ENCODE data around the gene FERMT2.
"Not testable (repeated sequence)": the region's sequence is repeated elsewhere in the genome, so short reads cannot be mapped to it uniquely, and the experiment has no call there.

FERMT2 gene

DNA sequence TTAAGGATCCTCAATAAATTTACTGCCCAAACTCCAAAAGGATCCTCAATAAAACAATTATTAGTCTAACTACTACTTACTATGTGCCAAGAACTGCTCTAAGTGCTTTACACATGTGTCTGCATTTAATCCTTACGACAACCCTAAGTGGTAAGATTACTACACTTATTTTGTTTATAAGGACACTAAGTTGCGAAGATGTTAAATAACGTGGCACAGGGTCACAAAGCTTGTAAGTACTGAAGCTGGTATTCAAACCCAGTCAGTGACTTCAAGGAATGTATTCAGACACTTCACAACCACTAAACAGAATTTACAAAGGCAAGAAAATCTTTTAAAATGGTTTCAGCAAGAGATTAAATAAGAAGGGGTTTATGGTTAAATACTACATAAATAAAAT lies 13.0 kb downstream of the FERMT2 start:
- DNase-seq, result no peak

DNA sequence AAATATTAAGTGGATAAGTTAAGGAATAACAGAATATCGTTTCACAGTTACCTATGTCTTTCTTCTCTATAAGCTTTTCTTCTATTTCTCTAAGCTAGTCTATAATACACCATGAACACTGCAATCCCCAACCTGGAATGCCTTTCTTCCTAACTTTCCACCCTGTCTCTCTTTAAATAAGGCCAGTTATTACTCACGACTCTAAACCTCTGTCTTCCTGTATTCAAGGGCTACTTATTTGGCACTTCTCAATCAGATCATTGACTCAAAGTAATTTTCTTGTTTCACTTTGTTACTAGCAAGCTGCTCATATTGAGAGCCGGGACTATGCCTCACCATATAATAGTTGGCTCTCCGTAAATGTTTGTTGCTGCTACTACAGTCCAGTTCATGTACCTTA lies 13.5 kb downstream of the FERMT2 start:
- DNase-seq, result no peak

DNA sequence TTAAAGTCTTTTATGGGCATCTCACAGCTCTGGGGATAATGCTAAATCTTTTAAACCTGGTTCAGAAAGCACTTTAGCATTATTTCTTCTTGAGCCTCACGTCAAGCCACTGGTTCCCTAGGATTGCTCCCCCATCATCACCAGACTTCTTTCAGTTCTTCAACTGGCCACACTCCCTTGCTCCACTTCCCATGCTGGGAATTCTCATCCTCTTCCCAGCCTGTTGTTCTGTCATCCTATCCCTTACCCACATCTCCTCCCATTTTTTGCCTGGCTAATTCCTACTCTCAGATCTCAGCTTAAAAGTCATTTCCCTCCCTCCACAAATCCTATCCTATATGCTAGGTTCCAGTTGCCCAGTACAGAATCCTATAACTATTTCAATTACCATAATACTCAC lies 14.4 kb downstream of the FERMT2 start:
- DNase-seq, result no peak

DNA sequence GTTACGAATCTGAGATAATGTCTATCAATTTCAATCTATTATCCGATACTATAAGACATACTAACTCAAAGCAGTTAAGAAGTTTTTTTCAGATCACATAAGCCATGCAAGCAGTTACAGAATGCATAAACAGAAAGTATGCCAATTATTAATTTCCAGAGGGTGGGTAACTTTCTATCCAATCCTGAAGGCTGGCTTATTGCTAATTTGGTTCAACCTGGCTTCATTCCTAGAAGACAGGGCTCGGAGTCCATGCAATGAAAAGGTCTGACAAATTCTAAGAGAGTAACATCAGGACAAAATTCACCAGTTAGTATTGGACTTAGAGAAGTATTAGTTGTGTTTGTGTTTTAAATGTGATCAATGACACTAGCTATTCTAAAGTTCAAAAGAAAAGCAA lies 15.0 kb downstream of the FERMT2 start:
- DNase-seq, result no peak

DNA sequence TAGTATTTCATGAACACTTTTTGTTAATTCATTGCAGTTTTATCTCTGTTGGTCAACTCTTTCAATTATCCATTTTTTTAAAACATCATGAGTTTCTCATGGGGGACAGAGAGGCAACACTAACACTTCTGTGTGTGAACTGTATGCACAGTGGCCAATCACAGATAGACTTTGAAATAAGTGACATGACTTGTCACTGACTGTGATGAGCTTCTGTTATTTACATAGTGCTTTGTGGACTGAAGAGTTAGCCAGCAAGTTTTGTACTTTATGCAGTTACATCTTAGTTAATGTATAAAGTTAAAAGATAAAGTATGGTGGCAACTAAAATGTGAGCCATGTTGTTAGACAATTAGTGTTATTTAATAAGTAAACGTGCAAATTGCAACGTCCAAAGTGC lies 16.1 kb downstream of the FERMT2 start:
- DNase-seq, result no peak

DNA sequence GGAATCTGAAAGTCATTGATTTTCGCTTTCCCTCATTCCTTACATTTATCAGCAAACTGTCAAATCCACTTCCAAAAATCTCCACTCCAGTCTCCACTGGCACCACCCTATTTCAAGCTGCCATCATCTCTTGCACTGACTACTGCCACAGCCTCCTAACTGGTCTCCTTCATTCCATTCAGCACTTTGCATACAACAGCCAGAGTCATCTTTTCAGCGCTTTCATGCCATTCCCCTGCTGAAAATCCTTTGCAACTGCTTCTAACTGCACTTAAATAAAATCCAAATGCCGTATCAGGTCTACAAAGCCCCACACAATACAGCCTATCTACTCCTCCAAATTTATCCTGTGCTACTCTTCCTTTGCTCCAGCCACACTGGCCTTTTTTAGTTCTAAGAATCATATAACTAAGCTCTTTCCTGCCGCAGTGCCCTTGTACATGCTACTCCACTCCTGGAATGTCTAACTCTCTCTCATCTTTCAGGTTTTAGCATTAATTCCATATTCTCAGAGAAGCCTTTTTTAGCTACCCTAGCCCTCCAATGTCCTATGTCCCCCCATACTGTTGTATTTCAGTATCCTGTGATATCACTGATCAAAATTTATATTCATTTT lies 21.6 kb downstream of the FERMT2 start:
- no peak for DNase-seq

DNA sequence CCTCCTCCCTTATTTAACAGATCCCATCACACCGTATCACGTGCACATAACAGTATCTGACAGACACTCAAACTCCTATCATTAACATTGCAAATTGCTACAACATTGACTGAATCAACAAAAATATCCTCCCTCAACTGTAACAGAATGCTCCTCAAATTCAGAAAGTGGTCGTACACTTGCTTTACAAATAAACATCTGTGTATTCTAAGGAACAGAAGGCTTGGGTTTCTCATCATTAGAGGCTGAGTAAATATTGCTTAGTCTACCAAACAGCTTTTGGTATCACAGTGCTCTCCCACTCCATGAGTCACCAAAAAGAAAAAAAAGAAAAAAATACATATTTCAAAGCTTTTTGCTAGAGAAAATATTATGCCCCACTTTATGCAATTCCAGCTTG lies 23.9 kb downstream of the FERMT2 start:
- DNase-seq, result no peak

DNA sequence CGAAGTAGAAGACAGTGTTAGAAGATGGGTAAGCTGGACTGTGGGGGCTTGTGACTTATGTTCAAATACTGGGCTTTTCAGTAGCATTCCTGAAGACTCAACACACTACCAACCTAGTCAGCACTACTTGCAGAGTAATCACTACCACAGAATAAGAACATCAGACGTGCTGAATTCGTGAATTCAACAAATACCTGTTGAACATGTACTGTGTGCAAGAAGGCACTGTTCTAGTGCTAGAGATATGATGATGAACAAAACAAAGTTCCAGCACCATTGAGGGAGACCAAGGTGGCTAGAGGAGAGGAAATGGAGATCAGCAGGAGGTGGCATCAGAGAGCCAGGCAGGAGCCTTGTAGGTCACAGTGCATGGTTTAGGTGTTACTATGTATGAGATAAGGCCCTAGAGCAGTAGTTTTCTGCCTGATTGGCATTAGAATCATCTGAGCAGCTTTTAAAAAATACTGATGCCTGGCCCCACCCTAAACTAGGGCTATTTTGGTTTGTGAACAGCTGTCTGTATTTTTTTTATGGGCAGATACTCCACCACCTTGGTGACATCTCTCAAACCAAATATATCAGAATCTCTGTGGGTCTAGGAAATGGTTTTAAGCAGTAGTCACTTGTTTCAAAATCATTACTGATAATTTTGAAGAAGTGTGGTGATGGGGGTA lies 26.8 kb downstream of the FERMT2 start:
- DNase-seq, result no peak

DNA sequence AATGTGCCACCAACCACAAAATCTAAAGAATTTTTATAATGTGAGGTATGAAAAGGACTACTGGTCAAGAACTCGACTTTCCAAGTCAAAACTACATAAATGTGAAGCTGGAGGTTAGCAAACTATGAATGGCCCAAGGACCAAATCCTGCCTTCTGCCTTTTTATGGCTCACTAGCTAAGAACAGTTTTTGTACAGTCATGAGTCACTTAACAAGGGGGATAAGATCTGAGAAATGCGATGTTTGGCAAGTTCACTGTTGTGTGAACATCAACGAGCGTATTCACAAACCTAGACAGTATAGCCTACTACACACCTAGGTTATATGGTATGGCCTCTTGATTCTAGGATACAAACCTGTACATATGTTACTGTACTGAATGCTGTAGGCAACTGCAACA lies 28.2 kb downstream of the FERMT2 start:
- no peak for DNase-seq

DNA sequence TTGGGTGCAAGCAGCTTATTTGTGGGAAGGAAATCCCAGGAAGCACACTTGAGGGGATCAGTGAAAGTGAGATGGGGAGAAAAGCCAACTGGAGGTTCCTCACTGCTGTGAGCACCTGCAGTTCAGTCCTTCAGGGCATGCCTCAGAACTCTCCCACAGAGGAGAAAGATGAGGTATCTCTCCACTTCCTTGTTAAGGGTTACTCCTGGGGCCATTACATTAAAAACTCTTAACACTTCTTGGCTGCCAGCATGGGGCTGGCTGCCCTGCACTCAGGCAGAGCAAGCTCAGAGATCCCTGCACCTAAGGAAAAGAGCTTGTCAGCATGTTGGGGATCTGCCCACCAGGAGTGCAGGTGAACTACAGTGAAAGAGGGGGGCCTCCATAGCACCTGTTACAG lies 28.8 kb downstream of the FERMT2 start:
- DNase-seq, result no peak

DNA sequence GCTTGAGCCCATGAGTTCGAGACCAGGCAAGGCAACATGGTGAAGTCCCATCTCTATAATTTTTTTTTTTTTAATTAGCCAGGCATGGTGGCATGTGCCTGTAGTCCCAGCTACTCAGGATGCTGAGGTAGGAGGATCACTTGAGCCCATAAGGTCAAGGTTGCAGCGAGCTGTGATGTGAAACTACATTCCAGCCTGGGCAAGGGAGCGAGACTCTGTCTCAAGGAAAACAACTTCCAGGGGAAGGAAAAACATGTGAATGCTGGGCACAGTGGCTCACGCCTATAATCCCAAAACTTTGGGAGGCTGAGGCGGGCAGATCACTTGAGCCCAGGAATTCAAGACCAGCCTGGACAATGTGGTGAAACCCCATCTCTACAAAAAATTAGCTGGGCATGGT lies 30.4 kb downstream of the FERMT2 start:
- DNase-seq, result not testable (repeated sequence)

DNA sequence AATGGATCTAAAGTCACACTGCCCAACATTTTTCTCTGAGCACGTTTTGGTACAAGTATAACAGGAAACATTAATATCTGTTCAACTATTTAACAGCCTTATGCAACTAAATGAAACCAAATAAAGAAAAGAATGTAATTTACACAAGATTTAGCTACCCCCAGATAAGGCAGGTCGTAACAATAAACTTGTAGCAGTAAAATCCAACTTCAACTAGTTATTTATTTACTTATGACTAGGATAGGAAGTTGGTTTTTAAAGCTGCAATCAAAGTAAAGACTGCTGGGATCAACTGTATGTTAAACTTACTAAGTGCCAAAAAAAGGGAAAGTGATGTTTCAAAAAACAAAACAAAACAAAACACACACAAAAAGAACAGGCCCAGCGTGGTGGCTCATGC lies 30.9 kb downstream of the FERMT2 start:
- DNase-seq, result no peak

DNA sequence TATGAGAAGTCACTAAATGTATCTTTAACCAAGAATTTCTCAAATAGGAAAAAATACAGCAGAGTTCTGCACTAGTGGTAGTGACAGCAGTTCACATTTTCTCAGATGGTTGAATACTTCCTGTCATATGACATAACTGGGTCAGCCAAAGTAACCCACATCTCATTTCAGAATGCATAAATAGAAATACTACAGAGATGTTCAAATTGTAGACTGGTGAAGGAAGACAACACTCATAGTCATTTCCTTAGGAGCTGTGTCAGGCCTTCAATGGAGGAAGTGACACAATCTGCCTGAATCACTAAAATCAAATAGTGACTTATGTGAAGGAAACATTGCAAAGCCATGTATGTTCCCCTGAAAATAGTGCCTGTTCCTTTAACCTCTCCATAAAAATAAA lies 32.4 kb downstream of the FERMT2 start:
- DNase-seq, result no peak

DNA sequence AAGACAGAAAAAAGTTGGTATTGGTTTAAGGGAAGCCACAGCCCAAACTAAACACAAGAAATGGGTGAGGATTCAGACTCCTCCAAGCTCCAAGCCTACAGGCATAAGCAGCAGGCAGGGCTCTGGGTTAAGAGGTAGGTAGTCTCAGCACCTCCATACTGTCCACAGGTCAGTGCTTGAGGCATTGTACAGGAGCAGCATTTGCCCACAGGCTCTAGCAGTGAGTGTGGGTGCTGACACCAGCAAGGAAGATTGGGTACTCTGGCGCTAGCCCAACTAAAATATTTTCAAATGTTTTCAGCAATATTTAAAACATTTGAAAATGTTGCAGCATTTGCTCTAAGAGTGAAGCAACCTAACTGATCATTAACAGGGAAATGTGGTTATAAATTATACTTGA lies 33.1 kb downstream of the FERMT2 start:
- no peak for DNase-seq

DNA sequence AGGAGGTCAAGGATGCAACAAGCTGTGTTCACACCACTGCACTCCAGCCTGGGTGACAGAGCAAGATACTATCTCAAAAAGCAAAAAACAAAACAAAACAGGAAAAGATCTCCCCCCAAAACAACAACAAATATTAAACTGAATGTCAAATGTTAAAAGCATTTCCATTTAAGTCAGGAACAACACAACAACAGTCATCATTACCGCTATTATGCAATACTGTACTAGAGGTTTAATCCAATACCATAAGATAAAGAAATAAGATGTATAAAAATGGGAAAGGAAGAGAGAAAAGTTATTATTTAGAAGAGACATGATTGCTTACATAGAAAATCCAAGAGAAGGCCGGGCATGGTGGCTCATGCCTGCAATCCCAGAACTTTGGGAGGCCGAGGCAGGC lies 36.6 kb downstream of the FERMT2 start:
- no peak for DNase-seq

DNA sequence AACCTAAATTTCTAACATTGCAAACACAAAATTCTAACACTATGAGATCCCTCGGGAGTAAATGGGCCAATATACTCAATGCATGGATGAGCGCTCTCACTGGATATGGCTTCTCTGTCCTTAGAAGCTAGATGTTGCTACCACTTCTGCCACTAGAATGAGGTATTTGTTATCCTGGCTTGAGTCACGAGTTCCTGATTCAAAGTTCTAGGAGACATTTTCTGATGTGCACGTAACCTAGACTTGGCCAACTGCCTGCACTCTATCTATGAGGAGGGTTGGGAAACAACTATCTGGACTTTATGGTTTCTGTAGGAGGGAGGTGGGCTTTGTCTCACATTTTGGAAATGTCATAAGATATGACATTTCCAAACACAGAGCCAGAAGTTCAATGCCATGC lies 37.6 kb downstream of the FERMT2 start:
- no peak for DNase-seq

DNA sequence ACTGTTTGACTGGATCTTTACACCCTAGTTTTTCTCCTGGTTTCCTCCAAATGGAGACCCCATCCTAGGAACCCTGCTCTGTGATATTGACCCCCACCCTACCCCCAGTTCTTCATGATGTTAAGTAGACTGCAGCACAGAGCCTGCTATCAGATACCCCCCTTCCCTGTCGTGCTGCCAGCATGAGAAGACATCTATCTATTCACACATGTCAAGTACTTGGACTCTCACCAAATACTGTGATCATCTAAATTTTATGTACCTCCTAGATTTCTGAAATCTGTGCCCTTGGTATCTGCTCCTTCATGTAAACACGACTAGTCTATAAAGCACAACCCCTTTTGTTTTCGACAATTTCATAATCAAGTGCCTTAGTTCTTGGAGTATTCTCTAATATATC lies 38.9 kb downstream of the FERMT2 start:
- DNase-seq, result no peak

DNA sequence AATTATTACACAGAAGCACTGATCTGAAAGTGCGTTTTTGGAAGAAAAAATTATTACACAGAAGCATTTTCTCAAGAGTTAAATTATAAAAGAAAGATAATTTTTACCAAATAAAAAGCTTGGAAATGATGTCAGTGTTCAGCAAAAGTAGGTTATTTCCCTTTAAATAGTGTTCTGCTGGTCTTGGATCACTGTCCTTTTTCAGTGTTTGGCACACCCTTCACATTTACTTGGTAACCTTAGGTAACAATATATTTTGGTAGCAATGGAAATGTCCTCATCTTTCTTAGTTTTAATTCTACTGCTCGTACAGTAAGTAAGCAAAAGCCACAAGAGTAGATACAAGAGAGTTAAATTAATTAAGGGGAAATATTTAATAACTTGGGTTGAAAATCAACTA lies 40.3 kb downstream of the FERMT2 start:
- DNase-seq, result no peak

DNA sequence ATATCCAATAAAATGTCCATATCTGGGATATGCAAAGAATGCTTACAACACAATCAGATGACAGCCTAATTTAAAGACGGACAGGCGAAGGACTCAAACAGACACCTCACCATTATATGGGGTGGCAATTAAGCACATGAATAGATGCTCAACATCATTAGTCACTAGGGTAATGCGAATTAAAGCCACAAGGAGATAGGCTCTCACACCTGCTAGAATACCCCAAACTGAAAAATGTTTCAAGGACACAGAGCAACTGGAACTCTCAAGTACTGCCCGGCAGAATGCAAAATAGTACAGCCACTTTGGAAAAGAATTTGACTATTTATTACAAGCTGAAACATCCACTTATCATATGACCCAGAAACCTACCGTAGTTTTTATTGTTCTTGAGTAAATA lies 42.9 kb downstream of the FERMT2 start:
- no peak for DNase-seq

DNA sequence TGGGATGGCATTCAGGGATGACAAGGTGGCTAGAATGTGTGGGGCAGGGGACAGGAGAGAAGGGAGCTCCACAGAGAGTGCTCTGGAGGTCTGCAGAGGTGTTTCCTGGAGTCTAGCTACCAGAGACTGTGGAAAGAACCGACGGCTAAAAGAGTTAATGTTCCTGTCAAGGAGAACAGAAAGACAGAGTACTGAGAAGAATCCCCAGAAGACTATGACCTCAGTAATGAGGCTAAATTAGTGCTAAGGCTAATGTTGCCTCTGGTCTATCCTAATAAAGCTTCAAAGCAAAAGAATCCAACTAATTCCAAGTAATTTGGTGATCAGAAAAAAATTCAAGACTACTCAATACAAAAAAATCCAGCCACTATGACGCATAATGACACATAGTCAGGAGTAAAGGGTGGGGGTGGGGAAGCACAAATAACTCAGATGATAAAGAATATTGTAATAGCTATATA lies 44.7 kb downstream of the FERMT2 start:
- DNase-seq, result no peak

DNA sequence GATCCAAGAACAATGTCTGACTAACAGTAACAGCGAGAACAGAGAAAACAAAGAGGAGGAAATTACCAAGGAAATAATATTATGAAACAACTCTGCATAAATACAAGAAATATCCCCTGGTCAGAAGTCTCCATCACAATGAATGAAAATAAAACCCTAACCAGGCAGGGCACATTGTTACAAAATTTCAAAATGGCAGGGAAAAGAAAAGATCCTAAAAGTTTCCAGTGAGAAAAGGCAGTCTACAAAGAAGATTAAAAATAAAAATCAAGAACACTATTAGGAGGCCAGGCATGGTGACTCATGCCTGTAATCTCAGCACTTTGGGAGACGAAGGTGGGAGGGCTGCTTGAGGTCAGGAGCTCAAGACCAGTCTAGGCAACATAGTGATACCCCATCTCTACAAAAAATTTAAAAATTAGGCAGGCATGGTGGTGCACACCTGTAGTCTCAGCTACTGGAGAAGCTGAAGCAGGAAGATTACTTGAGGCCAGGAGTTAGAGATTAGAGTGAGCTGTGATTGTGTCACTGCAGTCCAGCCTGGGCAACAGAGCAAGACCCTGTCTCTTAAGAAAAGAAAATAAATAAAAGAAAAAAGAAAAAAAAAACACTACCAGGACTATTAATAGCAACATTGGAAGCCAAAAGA lies 47.8 kb downstream of the FERMT2 start:
- DNase-seq, result no peak

DNA sequence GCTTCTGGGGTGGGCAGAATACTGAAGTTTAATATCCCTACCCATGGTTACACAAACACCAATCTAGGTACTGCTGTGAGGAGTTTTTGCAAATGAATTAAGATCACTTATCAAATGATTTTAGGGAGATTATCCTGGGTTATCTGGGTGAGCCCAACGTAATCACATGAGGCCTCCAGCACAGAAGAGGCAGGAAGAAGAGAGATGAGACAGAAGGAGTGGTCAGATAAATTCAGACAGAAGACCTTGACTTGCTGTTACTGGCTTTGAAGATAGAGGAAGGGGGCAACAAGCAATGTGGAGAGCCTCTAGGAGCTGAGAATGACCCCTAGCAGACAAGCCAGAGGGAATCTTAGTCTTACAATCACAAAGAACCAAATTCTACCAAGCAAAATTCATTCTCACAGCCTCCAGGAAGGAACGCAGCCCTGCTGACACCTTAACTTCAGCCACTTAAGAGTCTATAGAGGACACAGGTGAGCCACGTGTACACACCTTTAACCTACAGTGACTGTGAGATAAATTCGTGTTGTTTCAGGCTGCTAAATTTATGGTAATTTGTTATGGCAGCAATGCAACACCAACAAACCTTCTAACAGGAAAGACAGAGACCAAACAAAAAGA lies 49.4 kb downstream of the FERMT2 start:
- DNase-seq, result no peak

DNA sequence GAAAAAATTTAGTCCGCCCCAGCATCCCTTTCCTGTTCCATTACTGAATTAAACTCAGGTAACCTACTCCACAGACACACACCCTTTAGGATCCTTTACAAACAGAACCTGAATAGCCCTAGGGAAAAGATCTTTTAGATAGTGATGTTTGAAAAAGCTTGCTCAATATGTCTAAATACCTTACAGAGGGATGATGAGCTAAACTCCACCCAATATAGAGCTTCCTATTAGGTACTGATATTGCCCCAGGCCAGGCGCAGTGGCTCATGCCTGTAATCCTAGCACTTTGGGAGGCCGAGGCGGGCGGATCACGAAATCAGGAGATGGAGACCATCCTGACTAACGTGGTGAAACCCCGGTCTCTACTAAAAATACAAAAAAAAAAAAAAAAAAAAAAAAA lies 50.1 kb downstream of the FERMT2 start:
- DNase-seq, result no peak

DNA sequence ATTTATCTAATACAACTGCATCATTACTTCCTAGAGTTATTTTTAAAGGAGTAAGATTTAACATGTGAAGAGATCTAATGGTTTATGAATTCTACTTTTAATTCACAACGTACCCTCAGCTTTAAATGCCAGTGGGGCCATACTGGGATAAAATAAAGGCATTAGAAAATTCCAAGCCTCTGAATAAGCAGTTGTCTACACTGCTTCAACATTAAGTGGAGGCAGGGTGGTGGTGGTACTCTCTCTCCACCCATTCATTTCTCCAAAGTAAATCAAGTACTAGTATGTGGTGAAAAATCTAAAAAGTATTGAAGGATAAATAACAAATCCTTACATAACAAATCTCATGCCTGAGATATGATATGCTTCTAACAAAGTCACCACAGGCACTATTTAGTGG lies 52.4 kb downstream of the FERMT2 start:
- DNase-seq, result no peak

All from NCI-H2227 treated with DMSO at 0.1 percent for 48 hours (cell line).